GM12864 (cell line): ENCODE results near the gene SLC9A8.

ENCODE experiments used
- DNase-seq: peaks from one replicate; pipeline ENCODE4 v3.0.0-alpha.2; 2011; ENCODE audit warnings: low read depth
- H3K4me3 ChIP-seq: 2 replicates; pipeline ENCODE4 v1.5.1; 2011; ENCODE audit warnings: mild to moderate bottlenecking, low read depth, low read length, control low read depth
- CTCF ChIP-seq: IDR thresholded peaks from 2 replicates; pipeline ENCODE4 v1.5.1; 2011; ENCODE audit warnings: low read depth, mild to moderate bottlenecking, moderate library complexity, low read length, control low read depth, inconsistent platforms; ENCODE audit errors: missing control alignments

Gene SLC9A8

GRCh38 chr20:49818816-49819215, 6.2 kb downstream of the SLC9A8 start:
- no peak overlapping the region for H3K4me3 ChIP-seq
- no peak for TF ChIP-seq CTCF
- no peak for DNase-seq

- DNase-seq: no peak
- no peak for TF ChIP-seq CTCF
- no peak overlapping the region for H3K4me3 ChIP-seq
Measured at GRCh38 chr20:49819702-49820101, 7.1 kb downstream of the SLC9A8 start.

GRCh38 chr20:49821381-49821780, 8.8 kb downstream of the SLC9A8 start:
- TF ChIP-seq CTCF: no peak
- no peak overlapping the region for H3K4me3 ChIP-seq
- DNase-seq: no peak

GRCh38 chr20:49821870-49822331, 9.3 kb downstream of the SLC9A8 start:
- no peak overlapping the region for H3K4me3 ChIP-seq
- DNase-seq: no peak
- TF ChIP-seq CTCF: peak; percentile 33

GRCh38 chr20:49823152-49823847, 10.7 kb downstream of the SLC9A8 start:
- H3K4me3 ChIP-seq: no peak overlapping the region
- DNase-seq: no peak
- no peak for TF ChIP-seq CTCF

- no peak for TF ChIP-seq CTCF
- H3K4me3 ChIP-seq: no peak overlapping the region
- no peak for DNase-seq
Measured at GRCh38 chr20:49824206-49824605, 11.6 kb downstream of the SLC9A8 start.

GRCh38 chr20:49825521-49826033, 12.9 kb downstream of the SLC9A8 start:
- no peak overlapping the region for H3K4me3 ChIP-seq
- no peak for TF ChIP-seq CTCF
- no peak for DNase-seq
